Measurements from ENCODE around the gene KCNQ1OT1.

DNA sequence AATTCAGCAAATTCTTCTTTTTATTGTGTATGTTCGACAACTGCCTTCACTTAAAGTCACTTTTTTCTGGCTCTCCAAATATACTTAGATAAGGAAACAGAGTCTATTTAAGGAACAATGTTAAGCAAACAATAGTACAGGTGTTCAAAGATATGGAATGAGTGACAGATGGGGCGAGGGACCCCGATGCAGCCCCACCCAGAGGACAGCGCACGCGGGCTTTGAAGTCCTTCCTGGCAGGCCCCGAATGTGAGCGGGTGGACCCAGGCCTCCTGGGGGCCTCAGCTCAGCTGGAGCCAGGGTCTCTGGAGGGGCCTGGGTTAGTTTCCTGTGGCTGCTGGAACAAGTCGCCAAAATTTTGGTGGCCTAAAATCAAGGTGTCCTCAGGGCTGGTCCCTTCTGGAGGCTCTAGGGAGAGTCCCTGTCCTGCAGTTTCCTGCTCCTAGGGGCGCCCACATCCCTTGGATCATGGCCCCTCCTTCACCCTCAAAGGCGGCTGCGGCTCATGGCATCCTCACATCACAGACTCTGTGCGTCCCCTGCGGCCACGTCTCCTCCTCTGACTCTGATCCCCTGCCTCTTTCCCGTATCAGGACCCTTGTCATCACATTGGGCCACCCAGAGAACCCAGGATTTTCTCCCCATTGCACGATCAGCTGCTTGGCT is 40.6 kb upstream of the KCNQ1OT1 start:
- TF ChIP-seq, protein P1, sequence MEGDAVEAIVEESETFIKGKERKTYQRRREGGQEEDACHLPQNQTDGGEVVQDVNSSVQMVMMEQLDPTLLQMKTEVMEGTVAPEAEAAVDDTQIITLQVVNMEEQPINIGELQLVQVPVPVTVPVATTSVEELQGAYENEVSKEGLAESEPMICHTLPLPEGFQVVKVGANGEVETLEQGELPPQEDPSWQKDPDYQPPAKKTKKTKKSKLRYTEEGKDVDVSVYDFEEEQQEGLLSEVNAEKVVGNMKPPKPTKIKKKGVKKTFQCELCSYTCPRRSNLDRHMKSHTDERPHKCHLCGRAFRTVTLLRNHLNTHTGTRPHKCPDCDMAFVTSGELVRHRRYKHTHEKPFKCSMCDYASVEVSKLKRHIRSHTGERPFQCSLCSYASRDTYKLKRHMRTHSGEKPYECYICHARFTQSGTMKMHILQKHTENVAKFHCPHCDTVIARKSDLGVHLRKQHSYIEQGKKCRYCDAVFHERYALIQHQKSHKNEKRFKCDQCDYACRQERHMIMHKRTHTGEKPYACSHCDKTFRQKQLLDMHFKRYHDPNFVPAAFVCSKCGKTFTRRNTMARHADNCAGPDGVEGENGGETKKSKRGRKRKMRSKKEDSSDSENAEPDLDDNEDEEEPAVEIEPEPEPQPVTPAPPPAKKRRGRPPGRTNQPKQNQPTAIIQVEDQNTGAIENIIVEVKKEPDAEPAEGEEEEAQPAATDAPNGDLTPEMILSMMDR (IDR thresholded peaks at IDR 0.05; ENCODE audit: poor library complexity), result no peak
- TF ChIP-seq EZH2 (IDR thresholded peaks at IDR 0.05; ENCODE audit: borderline replicate concordance), result no peak
- no peak for TF ChIP-seq EZH2phosphoT487 (IDR thresholded peaks at IDR 0.05; ENCODE audit: low read depth, severe bottlenecking, unreplicated experiment)

Data from hepatocyte (in vitro differentiated cells).